Measurements from ENCODE around the gene AGBL3.
A peak's percentile ranks its signal among the peaks of the same experiment; 100 is the strongest.
"Not testable (repeated sequence)": the region's sequence is repeated elsewhere in the genome, so short reads cannot be mapped to it uniquely, and the experiment has no call there.

The AGBL3 gene

DNA sequence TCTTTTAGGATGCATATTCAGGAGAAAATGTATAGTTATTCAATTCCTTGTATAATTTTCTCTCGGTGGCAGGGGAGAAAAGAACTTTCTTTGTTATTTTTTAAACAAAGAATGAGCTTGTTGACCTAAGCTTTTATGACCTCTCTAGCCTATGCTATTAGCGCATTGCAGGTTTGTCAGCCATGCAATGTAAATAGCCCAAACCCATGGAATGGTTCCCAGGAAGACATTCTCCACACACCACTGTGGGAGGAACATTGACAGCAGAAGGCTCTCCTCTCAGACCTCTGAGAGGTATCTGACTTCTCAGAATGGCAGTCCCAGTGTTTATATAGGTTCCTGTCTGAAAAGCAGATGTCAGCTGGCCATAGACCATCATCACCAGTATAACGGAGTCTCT lies 19.6 kb upstream of the AGBL3 start:
- DNase-seq, result no peak

- no peak for DNase-seq
These were observed 18.2 kb upstream of the AGBL3 start for GRCh38 chr7:134968110-134968509.

DNA sequence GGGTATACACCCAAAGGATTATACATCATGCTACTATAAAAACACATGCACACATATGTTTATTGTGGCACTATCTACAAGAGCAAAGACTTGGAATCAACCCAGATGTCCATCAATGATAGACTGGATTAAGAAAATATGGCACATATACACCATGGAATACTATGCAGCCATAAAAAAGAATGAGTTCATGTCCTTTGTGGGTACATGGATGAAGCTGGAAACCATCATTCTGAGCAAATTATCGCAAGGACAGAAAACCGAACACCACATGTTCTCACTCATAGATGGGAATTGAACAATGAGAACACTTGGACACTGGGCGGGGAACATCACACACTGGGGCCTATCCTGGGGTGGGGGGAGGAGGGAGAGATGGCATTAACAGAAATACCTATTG lies 4.7 kb upstream of the AGBL3 start:
- not testable (repeated sequence) for DNase-seq

- DNase-seq, result peak in 1 of 2 donors; percentile 52
These were observed 380 bp upstream of the AGBL3 start for GRCh38 chr7:134985894-134986362.

- DNase-seq, result no peak
These were observed 1.9 kb downstream of the AGBL3 start for GRCh38 chr7:134988161-134988560.

- DNase-seq, result no peak
These were observed 5.4 kb downstream of the AGBL3 start for GRCh38 chr7:134991469-134992339.

GRCh38 chr7:134992626-134993179 lies 6.4 kb downstream of the AGBL3 start:
- DNase-seq, result no peak

DNA sequence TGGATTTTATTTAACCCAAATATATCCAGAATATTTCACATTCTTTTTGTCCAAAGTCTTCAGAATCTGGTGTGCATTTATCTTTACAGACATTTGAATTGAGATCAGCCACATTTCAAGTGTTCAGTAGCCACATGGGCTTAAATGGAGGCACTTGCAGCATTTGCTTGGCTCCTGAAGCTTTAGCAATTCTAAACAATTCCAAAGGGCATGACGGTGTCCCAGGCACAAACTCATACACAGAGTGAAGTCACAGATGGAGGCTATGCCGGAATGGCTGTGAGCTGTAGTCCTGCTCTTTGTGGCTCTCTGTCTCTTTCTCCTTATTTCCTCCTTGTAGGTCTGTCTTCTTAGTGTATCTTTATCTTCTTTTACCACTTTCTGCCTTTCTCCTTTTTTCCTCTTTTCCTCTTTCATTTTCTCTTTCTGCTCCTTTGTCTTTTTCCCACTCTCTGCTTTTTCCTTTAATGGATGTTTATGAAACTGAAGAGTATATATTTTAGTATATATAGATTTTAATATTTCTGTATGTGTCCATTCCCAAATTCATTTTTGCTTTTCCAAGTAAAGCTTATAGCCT lies 7.7 kb downstream of the AGBL3 start:
- no peak for DNase-seq

DNA sequence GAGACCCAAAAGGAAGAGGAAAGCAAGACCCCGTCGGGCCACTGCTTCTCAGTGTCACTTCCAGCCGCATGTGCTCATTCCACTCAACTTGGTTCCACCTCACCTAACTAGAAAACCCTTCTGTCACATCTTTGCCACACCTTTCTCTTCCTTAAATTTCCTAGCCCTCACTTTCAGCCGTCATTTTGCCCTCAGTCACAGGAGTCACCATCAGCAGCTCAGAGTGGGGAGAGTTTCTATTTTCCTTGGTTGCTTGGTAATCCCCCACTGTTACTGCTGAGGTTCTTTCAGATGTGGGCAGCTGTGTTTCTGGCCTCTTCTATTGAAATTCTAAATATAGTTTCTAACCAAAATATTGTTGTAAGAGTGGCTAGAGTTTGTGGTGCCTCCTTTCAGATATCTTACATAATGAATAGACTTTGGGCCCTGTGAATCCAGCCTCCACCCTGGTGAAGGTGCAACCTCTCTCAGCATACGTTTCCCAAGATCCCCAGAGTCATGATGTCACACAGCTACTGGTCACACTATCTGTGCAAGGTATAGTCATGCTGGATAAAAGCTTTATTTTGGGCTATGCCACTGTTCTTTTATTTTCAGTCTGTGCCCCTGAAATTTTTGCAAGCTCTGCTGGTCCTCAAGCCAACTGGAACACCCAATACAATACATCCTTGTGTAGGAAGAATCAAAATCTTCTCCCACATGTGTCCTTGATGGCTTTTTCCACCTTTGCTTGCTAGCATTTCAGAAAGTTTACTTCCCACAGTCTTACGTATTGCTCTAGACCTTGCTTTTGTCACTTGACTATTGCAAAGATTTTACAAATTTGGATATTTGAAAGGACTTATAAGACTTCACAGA lies 9.2 kb downstream of the AGBL3 start:
- no peak for DNase-seq

DNA sequence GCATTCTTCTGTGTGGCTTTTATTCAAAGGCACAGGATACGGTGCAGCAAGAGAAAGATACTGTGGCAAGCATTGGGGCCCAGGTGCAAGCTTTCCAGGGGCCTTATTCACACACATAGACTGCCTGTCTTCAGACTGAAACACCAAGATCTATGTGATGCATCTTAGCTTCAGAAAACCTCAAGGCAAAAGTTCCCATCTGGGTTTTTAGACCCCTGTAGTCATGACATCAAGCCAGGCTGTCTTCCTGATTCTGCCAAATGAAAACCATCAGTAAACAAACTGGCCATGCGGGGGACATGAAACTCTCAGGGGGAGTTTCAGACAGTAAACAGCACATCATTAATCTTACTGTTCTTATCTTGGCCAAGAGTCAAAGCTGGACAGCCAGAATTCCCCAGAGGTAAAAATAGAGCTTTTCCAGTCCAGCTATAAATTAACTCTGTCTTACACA lies 9.8 kb downstream of the AGBL3 start:
- no peak for DNase-seq

DNA sequence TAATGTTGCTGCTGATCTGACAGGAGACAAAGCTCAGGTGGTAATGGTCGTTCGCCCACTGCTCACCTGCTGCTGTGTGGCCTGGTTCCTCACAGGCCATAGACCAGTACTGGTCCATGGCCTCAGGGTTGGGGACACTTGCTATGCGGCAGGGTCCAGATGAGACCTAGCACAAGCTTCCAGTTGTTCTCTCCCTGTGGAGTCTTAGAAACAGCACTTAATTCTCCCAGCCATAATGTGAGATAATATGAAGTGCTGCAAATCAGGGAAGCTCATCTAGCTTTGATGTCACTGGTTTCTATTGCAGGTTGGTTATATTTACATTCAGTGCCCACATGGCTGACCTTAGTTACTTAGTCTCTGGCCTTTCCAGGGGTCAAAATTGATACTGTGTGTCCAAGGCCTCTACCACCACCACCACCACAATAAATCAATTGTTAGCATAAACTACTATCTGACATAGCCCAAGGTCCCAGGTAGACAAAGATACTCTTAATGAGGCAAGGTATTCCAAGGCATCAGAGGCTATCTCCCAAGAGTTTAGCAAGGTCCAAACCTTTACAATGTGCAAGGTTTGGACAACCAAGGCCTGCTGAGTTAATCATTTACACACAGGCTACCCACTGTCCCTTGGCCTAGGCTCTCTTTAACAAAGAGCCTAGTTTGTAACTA lies 11.0 kb downstream of the AGBL3 start:
- DNase-seq, result no peak

GRCh38 chr7:134999136-134999535 lies 12.8 kb downstream of the AGBL3 start:
- DNase-seq, result no peak

DNA sequence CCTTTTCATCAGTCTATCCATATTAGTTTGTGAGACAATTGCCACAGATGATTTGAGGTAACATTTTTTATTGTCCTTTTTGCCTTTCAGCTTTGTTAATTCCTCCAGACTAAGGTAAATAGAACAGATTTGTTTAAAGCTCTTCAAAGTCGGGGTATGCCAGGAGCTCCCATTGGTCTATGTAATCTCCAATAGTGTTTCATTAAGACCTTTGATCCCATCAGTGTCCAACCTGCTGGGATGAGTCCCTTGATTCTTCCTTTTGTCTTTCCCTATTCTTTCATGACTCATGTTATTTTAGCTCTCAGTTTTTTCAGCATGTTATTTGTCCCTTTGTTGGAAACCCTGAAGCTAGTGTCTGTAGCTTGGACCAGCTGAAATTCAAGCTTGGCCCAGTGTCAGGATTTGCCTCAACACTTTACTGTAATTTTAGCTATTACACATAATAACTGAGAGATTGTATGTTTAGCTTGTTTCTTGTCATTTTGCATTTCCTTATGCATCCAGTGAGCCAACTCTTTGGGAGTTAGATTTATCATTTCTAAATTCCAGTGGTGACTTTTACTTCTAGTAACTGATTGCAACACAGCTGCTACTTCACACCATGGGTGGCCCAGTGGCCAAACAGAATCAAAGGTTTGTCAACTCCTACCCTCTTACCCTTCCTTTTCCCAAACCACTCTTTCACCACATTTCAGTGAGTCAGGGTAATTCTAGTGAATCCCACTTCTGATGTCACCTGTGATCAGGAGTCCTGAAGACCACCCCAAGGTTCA lies 15.3 kb downstream of the AGBL3 start:
- DNase-seq, result no peak

DNA sequence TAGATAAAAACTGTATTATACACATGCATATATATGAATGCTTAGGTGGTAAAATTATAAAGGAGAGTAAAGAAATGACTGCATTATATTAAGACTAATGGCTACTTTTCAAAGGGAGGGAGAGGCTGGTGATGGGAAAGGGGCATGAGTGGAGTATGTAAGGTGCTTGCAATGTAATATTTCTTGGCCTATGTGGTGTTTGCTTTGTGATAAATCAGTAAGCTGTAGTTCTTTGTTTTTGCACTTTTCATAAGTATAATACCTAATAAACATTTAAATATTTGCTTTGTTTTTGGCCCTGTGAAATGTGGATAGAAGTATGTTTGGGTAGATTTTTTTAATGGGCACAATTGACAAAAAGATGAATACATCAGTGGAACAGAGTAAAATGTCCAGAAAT lies 25.9 kb downstream of the AGBL3 start:
- no peak for DNase-seq

- DNase-seq, result no peak
These were observed 37.3 kb downstream of the AGBL3 start for GRCh38 chr7:135023622-135024021.

GRCh38 chr7:135035252-135035651 lies 48.9 kb downstream of the AGBL3 start:
- DNase-seq, result no peak

GRCh38 chr7:135067017-135067416 lies 80.7 kb downstream of the AGBL3 start:
- DNase-seq, result not testable (repeated sequence)

- no peak for DNase-seq
These were observed 87.8 kb downstream of the AGBL3 start for GRCh38 chr7:135074096-135074495.

- DNase-seq, result no peak
These were observed 88.2 kb downstream of the AGBL3 start for GRCh38 chr7:135074531-135074930.

GRCh38 chr7:135075716-135076115 lies 89.4 kb downstream of the AGBL3 start:
- DNase-seq, result no peak

DNA sequence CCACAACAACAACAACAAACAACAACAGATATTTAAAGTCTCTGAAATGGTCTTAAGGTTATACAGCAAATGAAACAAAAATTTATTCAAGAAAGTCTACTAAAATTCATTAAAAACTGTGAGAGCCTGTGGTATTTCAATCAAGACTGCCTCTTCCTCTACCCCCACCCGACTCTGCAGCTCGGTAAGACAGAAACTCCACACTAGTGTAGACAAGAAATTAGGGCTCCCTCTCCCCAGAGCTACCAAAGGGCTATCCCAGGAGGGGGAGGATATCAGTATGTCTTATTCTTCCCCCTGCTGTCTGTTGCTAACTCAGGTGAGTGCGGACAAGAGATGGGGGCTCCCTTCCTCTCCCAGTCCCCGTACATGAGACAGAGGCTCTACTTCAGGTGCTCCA lies 90.6 kb downstream of the AGBL3 start:
- DNase-seq, result no peak

DNA sequence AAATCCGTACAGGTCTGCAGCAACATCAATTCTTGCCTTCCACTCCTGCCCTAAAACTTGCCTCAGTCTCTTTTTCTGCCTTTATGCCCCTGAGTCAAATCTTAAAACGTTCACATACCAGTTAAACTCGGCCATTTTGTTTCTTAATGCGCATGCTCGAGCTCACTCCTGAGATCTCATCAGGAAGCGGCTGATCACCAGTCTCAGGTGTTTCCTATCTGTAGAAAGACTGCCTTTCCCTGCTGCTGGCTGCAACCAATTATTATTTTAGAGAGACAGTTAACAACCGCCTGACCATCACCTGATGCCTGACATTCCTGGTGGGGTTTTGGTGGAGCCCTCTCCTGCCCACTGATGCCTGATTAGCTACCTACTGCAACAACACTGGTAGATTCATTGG lies 91.3 kb downstream of the AGBL3 start:
- DNase-seq, result no peak
